GM23248 (cell line): ENCODE data around the gene NCK1. TPM values are rescaled to one million over a fixed set of nuclear protein-coding genes. Genes with fewer than 3 reads are reported as not detected.
A peak's percentile ranks its signal among the peaks of the same experiment; 100 is the strongest.
"Not testable (repeated sequence)": the region's sequence is repeated elsewhere in the genome, so short reads cannot be mapped to it uniquely, and the experiment has no call there.

Experiments
- DNase-seq: peaks from one replicate; pipeline ENCODE4 v3.0.0-alpha.2; 2015
- H2AFZ ChIP-seq: fragments of 200-600 bp; sonication (generic); 2 replicates; pipeline ENCODE4 v1.6.1; 2016; ENCODE audit warnings: antibody characterized with exemption
- H3F3A ChIP-seq: fragments of 200-600 bp; sonication (generic); 2 replicates; pipeline ENCODE4 v1.6.1; 2016; ENCODE audit warnings: mild to moderate bottlenecking, antibody characterized with exemption, mixed run types; ENCODE audit not compliant: insufficient read depth
- H3K27ac ChIP-seq: fragments of 200-600 bp; sonication (generic); 2 replicates; pipeline ENCODE4 v1.5.1; 2016; ENCODE audit warnings: mild to moderate bottlenecking
- H3K27me3 ChIP-seq: fragments of 200-600 bp; sonication (generic); replicated peaks from 2 replicates; pipeline ENCODE4 v1.6.1; 2016; ENCODE audit warnings: mild to moderate bottlenecking; ENCODE audit not compliant: insufficient read depth
- H3K36me3 ChIP-seq: fragments of 200-600 bp; sonication (generic); 2 replicates; pipeline ENCODE4 v1.6.1; 2016; ENCODE audit warnings: low read depth, mild to moderate bottlenecking
- H3K4me1 ChIP-seq: fragments of 200-600 bp; sonication (generic); 2 replicates; pipeline ENCODE4 v1.6.1; 2016; ENCODE audit warnings: mild to moderate bottlenecking; ENCODE audit not compliant: insufficient read depth
- H3K4me2 ChIP-seq: fragments of 200-600 bp; sonication (generic); one replicate; pipeline ENCODE4 v1.6.1; 2016; ENCODE audit warnings: mild to moderate bottlenecking; ENCODE audit not compliant: unreplicated experiment
- H3K4me3 ChIP-seq: fragments of 200-600 bp; sonication (generic); 2 replicates; pipeline ENCODE4 v1.5.1; 2016; ENCODE audit warnings: mild to moderate bottlenecking
- H3K79me2 ChIP-seq: fragments of 200-600 bp; sonication (generic); 2 replicates; pipeline ENCODE4 v1.6.1; 2016; ENCODE audit warnings: mild to moderate bottlenecking; ENCODE audit not compliant: insufficient read depth
- H3K9ac ChIP-seq: fragments of 200-600 bp; sonication (generic); 2 replicates; pipeline ENCODE4 v1.6.1; 2016; ENCODE audit warnings: mild to moderate bottlenecking
- H3K9me2 ChIP-seq: fragments of 200-600 bp; sonication (generic); 2 replicates; pipeline ENCODE4 v1.6.1; 2016; ENCODE audit warnings: mixed run types, mild to moderate bottlenecking, moderate library complexity; ENCODE audit not compliant: insufficient read depth
- H3K9me3 ChIP-seq: fragments of 200-600 bp; sonication (generic); one replicate; pipeline ENCODE4 v1.6.1; 2017; ENCODE audit warnings: low read depth
- H4K20me1 ChIP-seq: fragments of 200-600 bp; sonication (generic); 2 replicates; pipeline ENCODE4 v1.6.0; 2016; ENCODE audit not compliant: insufficient read depth
- EZH2 ChIP-seq: fragments of 200-600 bp; sonication (generic); IDR thresholded peaks from 2 replicates; pipeline ENCODE4 v1.6.1; 2018; ENCODE audit warnings: antibody characterized with exemption, mild to moderate bottlenecking; ENCODE audit not compliant: insufficient read depth, poor library complexity, severe bottlenecking
- EZH2phosphoT487 ChIP-seq: fragments of 200-600 bp; sonication (generic); IDR thresholded peaks from 2 replicates; pipeline ENCODE4 v1.6.1; 2018; ENCODE audit warnings: antibody characterized with exemption, moderate library complexity, mild to moderate bottlenecking, low read depth; ENCODE audit not compliant: insufficient read depth
- WGBS, 2 experiments: methylation state at CpG; one replicate each; pipeline ENCODE4 v1.1.6; 2015 to 2017; ENCODE audit warnings: low lambda C conversion rate in 2 of 2, low coverage in 1 of 2; ENCODE audit errors: missing lambda C conversion rate in 2 of 2; 5-methylcytosine and 5-hydroxymethylcytosine counted together
- in situ Hi-C: fragments of 300-500 bp; cut with MboI; formaldehyde crosslinking; loops from 2 replicates; pipeline ENCODE4 v1.15.0; 2020
- polyA plus RNA-seq: library from polyadenylated mRNA; unstranded; fragments of >200 nt; fragmentation: Nextera tagmentation; extraction: Ambion mirVana; gene quantifications from 2 replicates; pipeline ENCODE4 v1.2.1, GENCODE V29; 2016
- total RNA-seq: library from RNA; depleted of rRNA; stranded (reverse); fragments of >200 nt; shearing (Covaris generic); gene quantifications from 2 replicates; pipeline ENCODE4 v1.2.3, GENCODE V29; 2014

NCK1 gene
- total and polyA plus RNA-seq, 2 experiments from 2014 or later: 42.6 to 43.2 TPM

GRCh38 chr3:136891934-136892855 is 30.2 kb downstream of the NCK1 start:
- 50% methylated on average over 2 of the region's 2 CpGs for WGBS, 2 experiments
- peaks cover 12% of the 10 kb centered on the region for H3K4me1 ChIP-seq
- no peak overlapping the region for H2AFZ ChIP-seq
- H3K9me2 ChIP-seq: no peaks in the 10 kb centered on the region
- no peak overlapping the region for H3K27ac ChIP-seq
- H4K20me1 ChIP-seq: no peaks in the 10 kb centered on the region
- DNase-seq: no peak
- TF ChIP-seq EZH2: no peak
- no peak for TF ChIP-seq EZH2phosphoT487
- H3K27me3 ChIP-seq: no peaks in the 10 kb centered on the region
- H3K79me2 ChIP-seq: peaks cover 99% of the 10 kb centered on the region
- 0 out of 2 replicates have a peak, but pooled peaks cover 12% of the 10 kb centered on the region for H3F3A ChIP-seq
- H3K4me3 ChIP-seq: no peak overlapping the region
- no peak overlapping the region for H3K4me2 ChIP-seq
- H3K36me3 ChIP-seq: no peaks in the 10 kb centered on the region; the same call in 1 of the 2 replicates
- no peak overlapping the region for H3K9ac ChIP-seq
- in situ Hi-C loops: no loop called here
- no peaks in the 10 kb centered on the region for H3K9me3 ChIP-seq

GRCh38 chr3:136893848-136894443 is 31.9 kb downstream of the NCK1 start:
- peak overlapping the region; percentile 4; the same call in 1 of the 2 replicates for H3K27ac ChIP-seq
- WGBS, 2 experiments: 46 to 50% methylated on average over 5 of the region's 5 CpGs
- H2AFZ ChIP-seq: no peak overlapping the region
- no peaks in the 10 kb centered on the region for H3K27me3 ChIP-seq
- H3K9me3 ChIP-seq: no peaks in the 10 kb centered on the region
- peak; percentile 71 for DNase-seq
- peak overlapping the region; percentile 10; the same call in 1 of the 2 replicates for H3K4me3 ChIP-seq
- no peak overlapping the region for H3K9ac ChIP-seq
- in situ Hi-C loops: no loop called here
- H4K20me1 ChIP-seq: no peaks in the 10 kb centered on the region
- H3K36me3 ChIP-seq: no peaks in the 10 kb centered on the region; the same call in 1 of the 2 replicates
- no peak for TF ChIP-seq EZH2phosphoT487
- TF ChIP-seq EZH2: no peak
- H3F3A ChIP-seq: 0 out of 2 replicates have a peak, but pooled peaks cover 12% of the 10 kb centered on the region
- peaks cover 99% of the 10 kb centered on the region for H3K79me2 ChIP-seq
- H3K4me2 ChIP-seq: peak overlapping the region; percentile 52
- H3K9me2 ChIP-seq: no peaks in the 10 kb centered on the region
- peaks cover 12% of the 10 kb centered on the region for H3K4me1 ChIP-seq

- H3K27ac ChIP-seq, H3K9me2 ChIP-seq, H3K36me3 ChIP-seq, H3K4me2 ChIP-seq, H3K27me3 ChIP-seq, in situ Hi-C loops, H2AFZ ChIP-seq, DNase-seq, H3K4me3 ChIP-seq, H3K9me3 ChIP-seq, H4K20me1 ChIP-seq, H3K9ac ChIP-seq: not testable (repeated sequence)
- Histone ChIP-seq H3K79me2 (peaks cover 100% of the 10 kb centered on the region), H3K4me1 (peaks cover 12% of the 10 kb centered on the region), H3F3A (peaks cover 22% of the 10 kb centered on the region; the same call in 1 of the 2 replicates)
- WGBS, 2 experiments: 90 to 100% methylated on average over 1 of the region's 1 CpG
Measured at GRCh38 chr3:136897171-136897570, 35.2 kb downstream of the NCK1 start.

GRCh38 chr3:136898549-136898948 is 36.5 kb downstream of the NCK1 start:
- no peaks in the 10 kb centered on the region for H3K9me2 ChIP-seq
- peaks cover 9% of the 10 kb centered on the region for H3K4me1 ChIP-seq
- H3K4me3 ChIP-seq: no peak overlapping the region
- H3K4me2 ChIP-seq: no peak overlapping the region
- H2AFZ ChIP-seq: no peak overlapping the region
- 97 to 99% methylated on average over 4 of the region's 4 CpGs for WGBS, 2 experiments
- in situ Hi-C loops: no loop called here
- DNase-seq: no peak
- H3K36me3 ChIP-seq: no peaks in the 10 kb centered on the region; the same call in 1 of the 2 replicates
- H3F3A ChIP-seq: peaks cover 20% of the 10 kb centered on the region; the same call in 1 of the 2 replicates
- H3K9me3 ChIP-seq: no peaks in the 10 kb centered on the region
- H3K9ac ChIP-seq: no peak overlapping the region
- H4K20me1 ChIP-seq: peaks cover 6% of the 10 kb centered on the region; the same call in 1 of the 2 replicates
- no peaks in the 10 kb centered on the region for H3K27me3 ChIP-seq
- TF ChIP-seq EZH2 (no peak), EZH2phosphoT487 (no peak)
- no peak overlapping the region for H3K27ac ChIP-seq
- H3K79me2 ChIP-seq: peaks cover 100% of the 10 kb centered on the region
